Esophagus muscularis mucosa (tissue), 3 donors: ENCODE measurements around the gene MAST4.

Experiments used
- POLR2A ChIP-seq: fragments of 450-650 bp; IDR thresholded peaks from one replicate; pipeline ENCODE4 v1.6.1; 2017; ENCODE audit warnings: antibody characterized with exemption, moderate library complexity, mild to moderate bottlenecking, low read depth
- TF ChIP-seq, protein P1 (sequence below), 3 experiments: fragments of 200-600 bp in 2 of 3; fragments of 450-650 bp in 1 of 3; sonication (generic) in 2 of 3; IDR thresholded peaks; one replicate each; pipeline ENCODE4 v1.5.1; 2017 to 2019; ENCODE audit warnings: antibody characterized with exemption in 3 of 3, mild to moderate bottlenecking in 2 of 3, moderate library complexity in 1 of 3

DNA sequence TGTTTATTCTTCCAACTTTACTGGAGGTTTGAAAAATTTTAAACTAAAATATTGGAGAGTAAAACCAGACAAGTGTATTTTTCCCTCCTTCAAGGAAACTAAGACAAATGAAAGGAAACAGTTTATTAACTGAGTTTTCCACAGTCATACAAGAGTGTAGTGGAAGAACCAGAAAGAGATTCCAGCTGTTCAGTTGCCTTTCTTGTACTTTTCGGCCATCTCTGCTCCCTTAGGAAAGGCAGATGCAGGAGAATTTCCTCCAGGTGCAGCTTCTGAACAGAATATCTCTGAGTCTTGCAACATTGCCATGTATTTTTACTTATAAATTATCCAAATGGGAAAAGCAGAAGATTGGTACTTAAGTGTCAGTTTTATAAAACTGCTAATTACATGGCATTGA, 217.1 kb downstream of the MAST4 start:
- no peak for TF ChIP-seq POLR2A
- TF ChIP-seq, protein P1, sequence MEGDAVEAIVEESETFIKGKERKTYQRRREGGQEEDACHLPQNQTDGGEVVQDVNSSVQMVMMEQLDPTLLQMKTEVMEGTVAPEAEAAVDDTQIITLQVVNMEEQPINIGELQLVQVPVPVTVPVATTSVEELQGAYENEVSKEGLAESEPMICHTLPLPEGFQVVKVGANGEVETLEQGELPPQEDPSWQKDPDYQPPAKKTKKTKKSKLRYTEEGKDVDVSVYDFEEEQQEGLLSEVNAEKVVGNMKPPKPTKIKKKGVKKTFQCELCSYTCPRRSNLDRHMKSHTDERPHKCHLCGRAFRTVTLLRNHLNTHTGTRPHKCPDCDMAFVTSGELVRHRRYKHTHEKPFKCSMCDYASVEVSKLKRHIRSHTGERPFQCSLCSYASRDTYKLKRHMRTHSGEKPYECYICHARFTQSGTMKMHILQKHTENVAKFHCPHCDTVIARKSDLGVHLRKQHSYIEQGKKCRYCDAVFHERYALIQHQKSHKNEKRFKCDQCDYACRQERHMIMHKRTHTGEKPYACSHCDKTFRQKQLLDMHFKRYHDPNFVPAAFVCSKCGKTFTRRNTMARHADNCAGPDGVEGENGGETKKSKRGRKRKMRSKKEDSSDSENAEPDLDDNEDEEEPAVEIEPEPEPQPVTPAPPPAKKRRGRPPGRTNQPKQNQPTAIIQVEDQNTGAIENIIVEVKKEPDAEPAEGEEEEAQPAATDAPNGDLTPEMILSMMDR (IDR thresholded peaks at IDR 0.05) = no peak
